ENCODE data around the gene MED7. TPM values are rescaled to one million over a fixed set of nuclear protein-coding genes. Genes with fewer than 3 reads are reported as not detected.

Gene MED7
- total and polyA plus RNA-seq, 4 donors: 4.1 to 9.2 (median 6.1) TPM

- 65% methylated on average over 2 of the region's 2 CpGs for WGBS
- Histone ChIP-seq H3K36me3 (ENCODE audit: control insufficient read depth in 4 of 4, insufficient read depth in 3 of 4, low read depth in 1 of 4, low read length in 3 of 4) (no peaks in the 10 kb centered on the region), H3K4me1 (ENCODE audit: control insufficient read depth in 4 of 4, insufficient read depth in 4 of 4, low read length in 3 of 4) (no peaks in the 10 kb centered on the region), H3K4me3 (ENCODE audit: low read depth in 1 of 3, low read length in 3 of 3) (no peak overlapping the region), H3K9ac (ENCODE audit: low read depth in 1 of 2, low read length in 2 of 2) (no peak overlapping the region), H3K27me3 (ENCODE audit: control insufficient read depth in 4 of 4, insufficient read depth in 4 of 4, low read length in 3 of 4) (peaks cover 0 to 4% (median 1%) of the 10 kb centered on the region in 4 donors), H3K27ac (ENCODE audit: low read depth in 1 of 2, low read length in 2 of 2) (no peak overlapping the region), H3K9me3 (ENCODE audit: control insufficient read depth in 4 of 4, low read length in 3 of 4) (peaks cover 0 to 2% (median 0%) of the 10 kb centered on the region in 4 donors)
- TF ChIP-seq ZBTB33 (IDR thresholded peaks at IDR 0.05): no peak
- no peak for TF ChIP-seq SP1 (IDR thresholded peaks at IDR 0.05)
- no peak for TF ChIP-seq FOXA1 (IDR thresholded peaks at IDR 0.05)
- no peak for TF ChIP-seq HNF4G (IDR thresholded peaks at IDR 0.05)
- no peak for TF ChIP-seq GABPA (IDR thresholded peaks at IDR 0.05 in 1 of 2, conservative IDR thresholded peaks at IDR 0.05 in 1 of 2)
- no peak for TF ChIP-seq CTCF (IDR thresholded peaks at IDR 0.05; ENCODE audit: low read depth, low read length, missing input control)
- no peak for TF ChIP-seq EGR1 (IDR thresholded peaks at IDR 0.05; ENCODE audit: low read depth in 2 of 2)
- no peak for DNase-seq (ENCODE audit: low spot score)
These were observed 29.7 kb upstream of the MED7 start for GRCh38 chr5:157172403-157172802.

GRCh38 chr5:157168286-157168685, 25.6 kb upstream of the MED7 start:
- peaks cover 0 to 11% (median 2%) of the 10 kb centered on the region in 4 donors for H3K27me3 ChIP-seq (ENCODE audit: control insufficient read depth in 4 of 4, insufficient read depth in 4 of 4, low read length in 3 of 4)
- H3K9me3 ChIP-seq (ENCODE audit: control insufficient read depth in 4 of 4, low read length in 3 of 4): no peaks in the 10 kb centered on the region
- no peaks in the 10 kb centered on the region for H3K36me3 ChIP-seq (ENCODE audit: control insufficient read depth in 4 of 4, insufficient read depth in 3 of 4, low read depth in 1 of 4, low read length in 3 of 4)
- no peak for TF ChIP-seq EGR1 (IDR thresholded peaks at IDR 0.05; ENCODE audit: low read depth in 2 of 2)
- no peak for TF ChIP-seq CTCF (IDR thresholded peaks at IDR 0.05; ENCODE audit: low read depth, low read length, missing input control)
- no peak for TF ChIP-seq REST (IDR thresholded peaks at IDR 0.05)
- TF ChIP-seq RAD21 (IDR thresholded peaks at IDR 0.05): no peak
- TF ChIP-seq SP1 (IDR thresholded peaks at IDR 0.05): no peak
- 95% methylated on average over 5 of the region's 5 CpGs for WGBS
- no peak overlapping the region for H3K4me3 ChIP-seq (ENCODE audit: low read depth in 1 of 3, low read length in 3 of 3)
- H3K27ac ChIP-seq (ENCODE audit: low read depth in 1 of 2, low read length in 2 of 2): no peak overlapping the region
- H3K4me1 ChIP-seq (ENCODE audit: control insufficient read depth in 4 of 4, insufficient read depth in 4 of 4, low read length in 3 of 4): no peaks in the 10 kb centered on the region
- no peak overlapping the region for H3K9ac ChIP-seq (ENCODE audit: low read depth in 1 of 2, low read length in 2 of 2)
- DNase-seq (ENCODE audit: low spot score): no peak
